ENCODE measurements around the gene GCC2. TPM values are rescaled to one million over a fixed set of nuclear protein-coding genes. Genes with fewer than 3 reads are reported as not detected.

GCC2 gene
- total and polyA plus RNA-seq, 9 of the 15 experiments (the other 6 are each of a cell fraction or from before 2014, with no cell fraction given): 11.4 to 35.7 (median 19.9) TPM

DNA sequence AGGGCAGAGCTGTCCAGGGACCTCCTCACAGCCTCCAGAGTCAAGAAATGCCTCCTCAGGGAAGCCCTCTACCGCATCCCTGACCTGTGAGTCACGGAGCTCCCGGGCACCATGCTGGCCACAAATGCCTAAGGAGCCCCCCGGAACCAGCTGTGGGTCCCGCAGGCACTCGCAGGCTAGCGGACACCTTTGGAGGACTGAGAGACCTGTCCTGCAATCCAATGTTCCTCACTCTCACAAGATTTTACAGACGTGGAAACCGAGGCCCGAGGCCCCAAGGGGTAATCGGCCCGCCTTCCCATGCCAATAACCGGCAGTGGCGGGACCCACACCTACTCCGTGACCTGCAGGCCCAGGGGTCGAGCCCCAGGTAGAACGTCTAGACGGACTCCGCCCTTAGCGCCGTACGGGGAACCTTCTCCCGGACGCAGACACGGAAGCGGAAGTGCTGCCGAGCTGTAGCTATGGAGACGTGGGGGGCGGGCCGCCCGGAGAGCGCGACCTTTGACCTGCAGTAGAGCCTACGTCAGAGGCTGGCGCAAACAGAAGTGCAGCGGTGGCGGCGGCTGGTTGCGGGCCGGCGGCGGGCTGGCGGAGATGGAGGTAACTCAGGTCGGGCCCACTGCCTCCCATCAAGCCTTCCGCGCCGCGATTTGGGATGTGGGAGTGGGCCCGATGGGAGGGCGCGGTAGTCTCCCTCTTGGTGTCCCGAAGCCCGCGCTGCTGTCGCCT, at the start of gene GCC2 (continued):
- TF ChIP-seq, protein P1, sequence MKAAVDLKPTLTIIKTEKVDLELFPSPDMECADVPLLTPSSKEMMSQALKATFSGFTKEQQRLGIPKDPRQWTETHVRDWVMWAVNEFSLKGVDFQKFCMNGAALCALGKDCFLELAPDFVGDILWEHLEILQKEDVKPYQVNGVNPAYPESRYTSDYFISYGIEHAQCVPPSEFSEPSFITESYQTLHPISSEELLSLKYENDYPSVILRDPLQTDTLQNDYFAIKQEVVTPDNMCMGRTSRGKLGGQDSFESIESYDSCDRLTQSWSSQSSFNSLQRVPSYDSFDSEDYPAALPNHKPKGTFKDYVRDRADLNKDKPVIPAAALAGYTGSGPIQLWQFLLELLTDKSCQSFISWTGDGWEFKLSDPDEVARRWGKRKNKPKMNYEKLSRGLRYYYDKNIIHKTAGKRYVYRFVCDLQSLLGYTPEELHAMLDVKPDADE (conservative IDR thresholded peaks at IDR 0.05; ENCODE audit: control insufficient read depth, low read depth, low read length): 0 out of 2 replicates have a peak, but pooled peaks have one; percentile 44
- TF ChIP-seq CBFB (CRISPR knock-in tag; IDR thresholded peaks at IDR 0.05) (no peak), ELF2 (CRISPR knock-in tag; IDR thresholded peaks at IDR 0.05) (peak; percentile 91), ZBTB7A (IDR thresholded peaks at IDR 0.05; ENCODE audit: borderline replicate concordance, control insufficient read depth, low read depth, low read length) (peak; percentile 76; the same call in 1 of the 2 replicates), ZNF445 (CRISPR knock-in tag; IDR thresholded peaks at IDR 0.05; ENCODE audit: low read depth) (no peak), ZNF764 (CRISPR knock-in tag; IDR thresholded peaks at IDR 0.05; ENCODE audit: low read depth) (no peak), FOXJ2 (tag; IDR thresholded peaks at IDR 0.05) (no peak), ZNF282 (CRISPR knock-in tag; IDR thresholded peaks at IDR 0.05) (no peak), BCL6 (CRISPR knock-in tag; IDR thresholded peaks at IDR 0.05) (no peak)
- TF ChIP-seq, protein P2, sequence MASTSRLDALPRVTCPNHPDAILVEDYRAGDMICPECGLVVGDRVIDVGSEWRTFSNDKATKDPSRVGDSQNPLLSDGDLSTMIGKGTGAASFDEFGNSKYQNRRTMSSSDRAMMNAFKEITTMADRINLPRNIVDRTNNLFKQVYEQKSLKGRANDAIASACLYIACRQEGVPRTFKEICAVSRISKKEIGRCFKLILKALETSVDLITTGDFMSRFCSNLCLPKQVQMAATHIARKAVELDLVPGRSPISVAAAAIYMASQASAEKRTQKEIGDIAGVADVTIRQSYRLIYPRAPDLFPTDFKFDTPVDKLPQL (IDR thresholded peaks at IDR 0.05; ENCODE audit: extremely low read depth, insufficient read length): no peak
- TF ChIP-seq, protein P3, sequence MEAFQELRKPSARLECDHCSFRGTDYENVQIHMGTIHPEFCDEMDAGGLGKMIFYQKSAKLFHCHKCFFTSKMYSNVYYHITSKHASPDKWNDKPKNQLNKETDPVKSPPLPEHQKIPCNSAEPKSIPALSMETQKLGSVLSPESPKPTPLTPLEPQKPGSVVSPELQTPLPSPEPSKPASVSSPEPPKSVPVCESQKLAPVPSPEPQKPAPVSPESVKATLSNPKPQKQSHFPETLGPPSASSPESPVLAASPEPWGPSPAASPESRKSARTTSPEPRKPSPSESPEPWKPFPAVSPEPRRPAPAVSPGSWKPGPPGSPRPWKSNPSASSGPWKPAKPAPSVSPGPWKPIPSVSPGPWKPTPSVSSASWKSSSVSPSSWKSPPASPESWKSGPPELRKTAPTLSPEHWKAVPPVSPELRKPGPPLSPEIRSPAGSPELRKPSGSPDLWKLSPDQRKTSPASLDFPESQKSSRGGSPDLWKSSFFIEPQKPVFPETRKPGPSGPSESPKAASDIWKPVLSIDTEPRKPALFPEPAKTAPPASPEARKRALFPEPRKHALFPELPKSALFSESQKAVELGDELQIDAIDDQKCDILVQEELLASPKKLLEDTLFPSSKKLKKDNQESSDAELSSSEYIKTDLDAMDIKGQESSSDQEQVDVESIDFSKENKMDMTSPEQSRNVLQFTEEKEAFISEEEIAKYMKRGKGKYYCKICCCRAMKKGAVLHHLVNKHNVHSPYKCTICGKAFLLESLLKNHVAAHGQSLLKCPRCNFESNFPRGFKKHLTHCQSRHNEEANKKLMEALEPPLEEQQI (IDR thresholded peaks at IDR 0.05): no peak
- TF ChIP-seq, protein P4, sequence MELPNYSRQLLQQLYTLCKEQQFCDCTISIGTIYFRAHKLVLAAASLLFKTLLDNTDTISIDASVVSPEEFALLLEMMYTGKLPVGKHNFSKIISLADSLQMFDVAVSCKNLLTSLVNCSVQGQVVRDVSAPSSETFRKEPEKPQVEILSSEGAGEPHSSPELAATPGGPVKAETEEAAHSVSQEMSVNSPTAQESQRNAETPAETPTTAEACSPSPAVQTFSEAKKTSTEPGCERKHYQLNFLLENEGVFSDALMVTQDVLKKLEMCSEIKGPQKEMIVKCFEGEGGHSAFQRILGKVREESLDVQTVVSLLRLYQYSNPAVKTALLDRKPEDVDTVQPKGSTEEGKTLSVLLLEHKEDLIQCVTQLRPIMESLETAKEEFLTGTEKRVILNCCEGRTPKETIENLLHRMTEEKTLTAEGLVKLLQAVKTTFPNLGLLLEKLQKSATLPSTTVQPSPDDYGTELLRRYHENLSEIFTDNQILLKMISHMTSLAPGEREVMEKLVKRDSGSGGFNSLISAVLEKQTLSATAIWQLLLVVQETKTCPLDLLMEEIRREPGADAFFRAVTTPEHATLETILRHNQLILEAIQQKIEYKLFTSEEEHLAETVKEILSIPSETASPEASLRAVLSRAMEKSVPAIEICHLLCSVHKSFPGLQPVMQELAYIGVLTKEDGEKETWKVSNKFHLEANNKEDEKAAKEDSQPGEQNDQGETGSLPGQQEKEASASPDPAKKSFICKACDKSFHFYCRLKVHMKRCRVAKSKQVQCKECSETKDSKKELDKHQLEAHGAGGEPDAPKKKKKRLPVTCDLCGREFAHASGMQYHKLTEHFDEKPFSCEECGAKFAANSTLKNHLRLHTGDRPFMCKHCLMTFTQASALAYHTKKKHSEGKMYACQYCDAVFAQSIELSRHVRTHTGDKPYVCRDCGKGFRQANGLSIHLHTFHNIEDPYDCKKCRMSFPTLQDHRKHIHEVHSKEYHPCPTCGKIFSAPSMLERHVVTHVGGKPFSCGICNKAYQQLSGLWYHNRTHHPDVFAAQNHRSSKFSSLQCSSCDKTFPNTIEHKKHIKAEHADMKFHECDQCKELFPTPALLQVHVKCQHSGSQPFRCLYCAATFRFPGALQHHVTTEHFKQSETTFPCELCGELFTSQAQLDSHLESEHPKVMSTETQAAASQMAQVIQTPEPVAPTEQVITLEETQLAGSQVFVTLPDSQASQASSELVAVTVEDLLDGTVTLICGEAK (IDR thresholded peaks at IDR 0.05): peak; percentile 96
- TF ChIP-seq, protein P4 (CRISPR knock-in tag; IDR thresholded peaks at IDR 0.05): no peak
